ENCODE measurements around the gene GPRIN3. TPM values are rescaled to one million over a fixed set of nuclear protein-coding genes. Genes with fewer than 3 reads are reported as not detected.

GPRIN3 gene
- total RNA-seq, 3 donors from 2014 or later, result 3.3 to 13.2 (median 4.0) TPM

DNA sequence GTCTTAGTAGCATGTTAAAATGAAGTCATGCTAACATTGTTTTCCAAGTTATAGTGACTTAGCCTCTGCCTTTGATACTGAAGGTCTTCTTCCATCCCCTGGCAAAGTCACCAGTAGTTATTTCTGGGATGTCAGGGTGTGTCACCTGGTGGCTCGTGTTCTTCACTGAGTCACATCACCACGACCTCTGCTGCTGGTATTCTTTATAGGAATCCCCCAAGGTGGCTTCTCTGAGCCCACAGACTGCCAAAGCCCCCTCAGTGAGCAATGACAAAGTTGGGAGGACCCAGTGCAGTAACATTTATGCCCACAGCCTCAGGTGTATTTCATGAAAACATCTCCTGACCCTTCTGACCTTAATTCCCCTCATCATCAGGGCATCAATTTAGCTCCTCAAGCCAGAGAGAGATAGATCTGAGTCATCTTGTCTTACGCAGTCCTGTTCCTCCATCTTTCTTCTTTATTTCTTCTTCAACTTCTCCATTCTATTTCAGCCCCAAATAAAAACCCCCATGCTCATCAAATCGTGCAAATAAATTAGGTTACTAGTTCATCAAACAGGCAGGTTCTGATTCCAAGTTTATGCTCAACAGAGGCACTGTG is 29.3 kb upstream of the GPRIN3 start:
- intact Hi-C loops (cut with DNase I; ENCODE audit: low total_unique reads), result no loop called here
- no peak for TF ChIP-seq POLR2AphosphoS5 (IDR thresholded peaks at IDR 0.05)
- no peak for TF ChIP-seq POLR2A (IDR thresholded peaks at IDR 0.05)
- TF ChIP-seq, protein P1, sequence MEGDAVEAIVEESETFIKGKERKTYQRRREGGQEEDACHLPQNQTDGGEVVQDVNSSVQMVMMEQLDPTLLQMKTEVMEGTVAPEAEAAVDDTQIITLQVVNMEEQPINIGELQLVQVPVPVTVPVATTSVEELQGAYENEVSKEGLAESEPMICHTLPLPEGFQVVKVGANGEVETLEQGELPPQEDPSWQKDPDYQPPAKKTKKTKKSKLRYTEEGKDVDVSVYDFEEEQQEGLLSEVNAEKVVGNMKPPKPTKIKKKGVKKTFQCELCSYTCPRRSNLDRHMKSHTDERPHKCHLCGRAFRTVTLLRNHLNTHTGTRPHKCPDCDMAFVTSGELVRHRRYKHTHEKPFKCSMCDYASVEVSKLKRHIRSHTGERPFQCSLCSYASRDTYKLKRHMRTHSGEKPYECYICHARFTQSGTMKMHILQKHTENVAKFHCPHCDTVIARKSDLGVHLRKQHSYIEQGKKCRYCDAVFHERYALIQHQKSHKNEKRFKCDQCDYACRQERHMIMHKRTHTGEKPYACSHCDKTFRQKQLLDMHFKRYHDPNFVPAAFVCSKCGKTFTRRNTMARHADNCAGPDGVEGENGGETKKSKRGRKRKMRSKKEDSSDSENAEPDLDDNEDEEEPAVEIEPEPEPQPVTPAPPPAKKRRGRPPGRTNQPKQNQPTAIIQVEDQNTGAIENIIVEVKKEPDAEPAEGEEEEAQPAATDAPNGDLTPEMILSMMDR (IDR thresholded peaks at IDR 0.05), result no peak
- Histone ChIP-seq H3K27ac (no peak overlapping the region), H3K4me3 (no peak overlapping the region), H3K9me3 (no peaks in the 10 kb centered on the region), H3K4me1 (no peaks in the 10 kb centered on the region), H3K27me3 (no peaks in the 10 kb centered on the region), H3K36me3 (no peaks in the 10 kb centered on the region)
- DNase-seq (ENCODE audit: low spot score in 2 of 2), result no peak

GRCh38 chr4:89334830-89335229 is 27.2 kb upstream of the GPRIN3 start:
- Histone ChIP-seq H3K27me3 (no peaks in the 10 kb centered on the region), H3K36me3 (no peaks in the 10 kb centered on the region), H3K27ac (no peak overlapping the region), H3K4me3 (no peak overlapping the region), H3K9me3 (no peaks in the 10 kb centered on the region), H3K4me1 (no peaks in the 10 kb centered on the region)
- intact Hi-C loops (cut with DNase I; ENCODE audit: low total_unique reads), result no loop called here
- DNase-seq (ENCODE audit: low spot score in 2 of 2), result no peak
- TF ChIP-seq POLR2A (IDR thresholded peaks at IDR 0.05) (no peak), POLR2AphosphoS5 (IDR thresholded peaks at IDR 0.05) (no peak)
- TF ChIP-seq, protein P1 (IDR thresholded peaks at IDR 0.05), result no peak

GRCh38 chr4:89334311-89334710 is 26.7 kb upstream of the GPRIN3 start:
- no peaks in the 10 kb centered on the region for H3K36me3 ChIP-seq
- TF ChIP-seq, protein P1 (IDR thresholded peaks at IDR 0.05), result no peak
- TF ChIP-seq POLR2A (IDR thresholded peaks at IDR 0.05) (no peak), POLR2AphosphoS5 (IDR thresholded peaks at IDR 0.05) (no peak)
- no peaks in the 10 kb centered on the region for H3K4me1 ChIP-seq
- H3K4me3 ChIP-seq, result no peak overlapping the region
- DNase-seq (ENCODE audit: low spot score in 2 of 2), result no peak
- no peak overlapping the region for H3K27ac ChIP-seq
- intact Hi-C loops (cut with DNase I; ENCODE audit: low total_unique reads), result no loop called here
- H3K27me3 ChIP-seq, result no peaks in the 10 kb centered on the region
- no peaks in the 10 kb centered on the region for H3K9me3 ChIP-seq

DNA sequence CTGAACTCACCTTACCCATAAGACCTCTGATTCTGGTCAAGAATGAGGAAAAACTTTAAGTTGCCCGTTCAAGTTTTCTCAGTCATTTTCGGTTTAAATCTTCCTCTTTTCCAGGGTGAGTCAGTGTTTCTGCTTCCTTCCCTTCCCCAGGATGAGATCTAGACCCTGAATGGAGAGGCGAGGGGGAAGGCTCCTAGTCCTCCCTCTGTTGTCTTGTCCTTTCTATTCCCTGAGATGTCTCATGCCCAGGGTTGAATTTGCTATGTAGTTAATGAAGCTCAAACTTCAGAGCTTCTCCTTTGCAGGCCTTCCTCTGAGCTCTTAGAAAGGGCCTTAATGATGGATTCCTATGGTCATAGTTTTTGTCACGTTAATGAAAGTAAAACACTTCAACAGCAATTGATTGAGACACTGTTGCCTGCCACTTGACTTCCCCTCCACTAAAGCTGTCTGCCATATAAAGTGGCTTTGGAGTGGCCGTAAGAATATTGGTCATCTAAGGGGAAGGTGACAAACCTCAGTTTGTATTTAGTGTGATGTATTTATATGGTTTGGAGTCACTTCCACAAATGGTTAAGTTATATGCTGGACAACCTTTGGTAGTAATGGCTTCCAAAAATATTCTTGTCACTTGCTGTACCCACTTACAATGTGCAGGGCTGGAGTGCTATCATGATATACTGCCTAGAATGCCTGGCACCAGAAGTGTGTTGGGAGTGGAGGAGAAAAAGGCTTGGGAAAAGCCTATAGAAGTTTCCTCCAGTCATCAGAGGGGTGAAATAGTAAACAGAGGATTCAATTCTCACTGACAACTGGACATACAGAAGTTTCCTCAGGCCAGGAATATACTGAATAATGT is 24.3 kb upstream of the GPRIN3 start:
- no peaks in the 10 kb centered on the region for H3K27me3 ChIP-seq
- H3K4me1 ChIP-seq, result no peaks in the 10 kb centered on the region
- TF ChIP-seq, protein P1 (IDR thresholded peaks at IDR 0.05), result no peak
- no peak for TF ChIP-seq POLR2AphosphoS5 (IDR thresholded peaks at IDR 0.05)
- TF ChIP-seq POLR2A (IDR thresholded peaks at IDR 0.05), result no peak
- no peak overlapping the region for H3K4me3 ChIP-seq
- no peaks in the 10 kb centered on the region for H3K9me3 ChIP-seq
- no peak overlapping the region for H3K27ac ChIP-seq
- no peaks in the 10 kb centered on the region for H3K36me3 ChIP-seq
- intact Hi-C loops (cut with DNase I; ENCODE audit: low total_unique reads), result no loop called here
- no peak for DNase-seq (ENCODE audit: low spot score in 2 of 2)

- Histone ChIP-seq H3K27ac (no peak overlapping the region), H3K4me1 (no peaks in the 10 kb centered on the region), H3K4me3 (no peak overlapping the region), H3K9me3 (no peaks in the 10 kb centered on the region), H3K36me3 (no peaks in the 10 kb centered on the region), H3K27me3 (no peaks in the 10 kb centered on the region)
- no peak for DNase-seq (ENCODE audit: low spot score in 2 of 2)
- intact Hi-C loops (cut with DNase I; ENCODE audit: low total_unique reads), result no loop called here
- TF ChIP-seq POLR2AphosphoS5 (IDR thresholded peaks at IDR 0.05) (no peak), POLR2A (IDR thresholded peaks at IDR 0.05) (no peak)
- TF ChIP-seq, protein P1 (IDR thresholded peaks at IDR 0.05), result no peak
These were observed 23.6 kb upstream of the GPRIN3 start for GRCh38 chr4:89331197-89331596.
